GM19035 (cell line): ENCODE data around the gene KCNJ12.
"Not testable (repeated sequence)": the region's sequence is repeated elsewhere in the genome, so short reads cannot be mapped to it uniquely, and the experiment has no call there.

Experiments used
- ATAC-seq: cut with Tn5 transposase; IDR thresholded peaks from one replicate; pipeline ENCODE4 v1.9.1; 2021; ENCODE audit not compliant: unreplicated experiment

Gene KCNJ12

DNA sequence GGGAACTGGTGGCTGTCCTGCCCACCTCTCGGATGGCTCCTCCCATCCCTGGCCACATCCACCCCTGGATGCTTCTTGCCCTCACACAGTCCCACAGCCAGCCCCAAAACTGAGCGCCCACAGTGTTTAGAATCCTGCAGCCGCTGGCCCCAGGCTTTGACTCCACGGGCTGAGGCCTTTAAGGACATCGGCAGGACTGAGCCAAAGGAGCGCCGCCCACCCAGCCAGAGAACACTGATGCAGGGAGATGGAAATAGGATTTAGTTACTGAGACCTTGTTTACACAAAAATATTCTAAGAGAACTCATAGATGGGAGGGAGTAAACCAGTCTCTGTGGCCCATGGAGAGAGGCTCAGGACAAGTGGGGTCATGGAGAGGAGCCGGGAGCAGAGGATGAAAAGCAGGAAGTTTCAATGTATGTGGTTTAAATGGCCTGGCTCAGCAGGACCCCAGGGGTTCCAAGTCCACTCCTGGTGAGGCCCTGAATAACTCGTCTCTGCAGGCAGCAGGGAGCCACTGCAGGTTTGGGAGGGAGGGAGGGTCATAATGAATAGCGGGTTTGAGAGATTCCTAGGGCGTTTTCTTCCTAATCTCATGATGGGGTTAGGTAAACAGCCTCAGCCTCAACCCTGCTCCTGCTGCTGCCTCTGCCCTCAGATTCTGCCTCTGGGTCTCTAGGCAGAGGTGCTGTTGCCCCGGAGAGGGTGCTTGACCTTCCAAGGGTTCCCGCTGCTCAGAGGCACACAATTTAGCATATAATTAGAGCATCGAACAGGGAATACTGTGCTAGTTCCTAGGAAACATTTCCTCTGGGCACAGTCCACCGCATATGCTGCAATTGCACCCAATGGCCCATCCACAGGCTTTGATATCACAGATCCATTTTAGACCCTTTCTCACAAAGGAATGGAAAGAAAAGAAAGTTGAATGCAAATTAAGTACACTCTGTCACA is 61.0 kb downstream of the KCNJ12 start:
- ATAC-seq = not testable (repeated sequence)

DNA sequence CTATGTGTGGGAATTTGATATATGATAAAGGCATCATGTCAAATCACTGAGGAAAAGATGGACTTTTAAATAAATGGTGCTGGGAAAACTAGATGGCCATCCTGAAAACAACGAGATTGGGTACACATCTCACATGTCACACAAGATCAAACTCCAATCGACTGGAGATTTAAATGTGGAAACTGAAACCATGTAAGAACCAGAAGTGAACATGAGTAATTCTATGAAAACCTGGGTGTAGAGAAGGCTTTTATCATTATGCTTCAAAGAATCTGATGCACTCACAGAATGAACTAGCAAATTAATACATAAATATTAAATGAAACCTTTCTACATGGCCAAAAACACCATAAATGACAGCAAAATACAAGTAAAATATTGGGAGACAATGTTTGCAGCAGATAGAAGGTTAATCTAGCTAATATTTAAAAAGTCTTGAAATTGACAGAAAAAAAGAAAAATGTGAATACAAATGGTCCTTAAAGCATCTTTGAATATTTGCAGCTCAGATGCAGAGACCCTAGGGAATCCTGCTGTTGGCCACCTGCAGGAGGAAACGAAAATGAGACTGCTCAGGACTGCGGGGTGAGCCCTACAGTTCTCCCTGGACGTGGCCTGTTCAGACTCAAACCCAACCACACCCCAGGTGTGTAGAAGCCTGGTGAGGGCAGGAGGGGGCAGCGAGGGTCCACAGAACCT is 62.3 kb downstream of the KCNJ12 start:
- ATAC-seq = not testable (repeated sequence)

DNA sequence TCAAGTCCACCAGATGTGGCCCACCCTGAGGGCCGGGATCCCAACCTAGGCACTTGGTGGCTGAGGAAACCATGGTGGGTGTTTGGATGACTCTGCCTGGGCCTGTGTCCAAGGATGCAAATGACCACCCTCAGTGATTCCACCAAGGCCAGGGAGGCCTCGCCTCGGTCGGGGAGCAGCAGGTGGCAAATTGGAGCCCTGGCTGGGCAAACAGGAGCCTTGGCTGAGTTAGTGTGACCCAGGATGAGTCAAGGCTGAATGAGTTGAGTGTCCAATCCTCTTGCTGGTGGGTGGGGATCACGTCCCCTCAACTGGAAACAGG is 62.8 kb downstream of the KCNJ12 start:
- ATAC-seq = not testable (repeated sequence)

DNA sequence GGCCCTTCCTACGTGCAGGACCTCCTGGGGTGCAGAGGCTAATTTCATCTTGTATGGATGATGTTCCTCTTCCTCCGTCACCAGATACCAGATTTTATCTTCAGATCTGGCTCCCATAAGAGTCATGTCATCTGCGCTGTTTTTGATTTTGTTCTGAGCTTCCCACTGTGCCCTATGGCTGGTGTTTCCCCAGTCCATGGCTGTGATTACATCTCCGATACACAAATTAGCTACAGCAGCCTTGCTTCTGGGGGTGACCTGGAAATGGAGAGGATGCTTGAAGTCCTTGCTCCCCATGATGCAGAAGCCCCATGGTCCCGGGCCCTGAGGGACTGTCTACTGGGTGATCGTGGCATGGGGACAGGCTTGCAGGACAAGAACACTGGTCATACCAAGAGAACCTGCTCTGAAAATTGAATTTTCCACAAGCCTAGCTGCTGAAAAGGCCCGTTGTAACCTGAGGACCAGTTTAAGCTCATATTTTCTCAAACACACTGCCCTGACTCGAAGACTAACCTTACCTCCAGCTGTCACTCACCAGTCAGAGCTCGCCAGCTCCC is 69.0 kb downstream of the KCNJ12 start:
- ATAC-seq = no peak

DNA sequence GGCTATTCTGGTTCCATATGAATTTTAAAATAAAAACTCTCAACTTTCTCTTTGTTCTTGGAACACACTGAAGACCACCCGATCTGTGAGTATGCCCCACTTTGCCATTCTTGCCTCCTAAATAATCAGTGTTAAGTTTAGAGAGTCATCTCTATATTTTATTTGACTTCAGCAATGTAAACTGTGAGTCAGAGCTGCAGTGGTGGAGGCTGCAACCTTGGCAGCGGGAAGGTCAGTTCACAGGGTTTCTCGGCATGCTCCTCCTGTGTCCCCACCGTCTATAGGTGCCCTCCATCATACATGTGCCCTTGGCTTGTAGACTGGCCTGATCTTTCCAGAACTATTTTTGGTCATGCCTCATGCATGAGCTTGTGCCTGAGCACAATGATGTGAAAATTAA is 71.4 kb downstream of the KCNJ12 start:
- not testable (repeated sequence) for ATAC-seq

DNA sequence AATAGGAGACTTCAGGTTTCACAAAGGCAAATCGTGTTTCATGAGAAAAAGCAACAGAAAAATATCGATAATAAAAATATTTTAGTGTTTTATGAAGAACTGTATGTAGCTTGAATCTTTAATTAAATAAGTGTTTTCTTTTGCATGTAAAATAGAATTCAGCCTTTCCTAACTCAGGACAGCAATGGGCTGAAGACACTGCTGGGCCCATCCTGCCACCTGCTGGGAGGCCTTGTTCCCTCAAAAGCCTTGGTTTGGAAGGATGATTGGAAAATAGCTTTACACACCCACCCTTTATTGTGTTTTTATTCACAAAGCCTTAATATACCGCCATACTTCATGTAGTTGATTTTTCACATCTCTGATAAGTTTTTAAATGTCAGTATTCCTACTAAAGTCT is 73.7 kb downstream of the KCNJ12 start:
- ATAC-seq = not testable (repeated sequence)

DNA sequence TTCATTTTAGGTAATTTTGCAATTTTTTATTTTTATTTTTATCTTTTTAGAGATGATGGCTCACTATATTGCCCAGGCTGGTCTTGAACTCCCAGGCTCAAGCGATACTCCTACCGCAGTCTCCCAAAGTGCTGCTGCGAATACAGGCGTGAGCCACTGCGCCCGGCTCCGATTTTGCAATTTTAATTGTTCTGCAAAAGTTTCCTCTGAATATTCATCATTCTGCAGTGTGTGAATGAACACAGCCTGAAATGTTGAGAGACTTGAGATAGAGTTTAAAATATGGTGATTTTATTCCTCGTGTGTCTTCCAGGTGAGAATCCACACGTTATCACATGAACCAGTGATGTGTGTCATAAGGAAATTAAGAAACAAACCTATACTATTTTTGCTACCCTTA is 75.8 kb downstream of the KCNJ12 start:
- ATAC-seq = no peak

DNA sequence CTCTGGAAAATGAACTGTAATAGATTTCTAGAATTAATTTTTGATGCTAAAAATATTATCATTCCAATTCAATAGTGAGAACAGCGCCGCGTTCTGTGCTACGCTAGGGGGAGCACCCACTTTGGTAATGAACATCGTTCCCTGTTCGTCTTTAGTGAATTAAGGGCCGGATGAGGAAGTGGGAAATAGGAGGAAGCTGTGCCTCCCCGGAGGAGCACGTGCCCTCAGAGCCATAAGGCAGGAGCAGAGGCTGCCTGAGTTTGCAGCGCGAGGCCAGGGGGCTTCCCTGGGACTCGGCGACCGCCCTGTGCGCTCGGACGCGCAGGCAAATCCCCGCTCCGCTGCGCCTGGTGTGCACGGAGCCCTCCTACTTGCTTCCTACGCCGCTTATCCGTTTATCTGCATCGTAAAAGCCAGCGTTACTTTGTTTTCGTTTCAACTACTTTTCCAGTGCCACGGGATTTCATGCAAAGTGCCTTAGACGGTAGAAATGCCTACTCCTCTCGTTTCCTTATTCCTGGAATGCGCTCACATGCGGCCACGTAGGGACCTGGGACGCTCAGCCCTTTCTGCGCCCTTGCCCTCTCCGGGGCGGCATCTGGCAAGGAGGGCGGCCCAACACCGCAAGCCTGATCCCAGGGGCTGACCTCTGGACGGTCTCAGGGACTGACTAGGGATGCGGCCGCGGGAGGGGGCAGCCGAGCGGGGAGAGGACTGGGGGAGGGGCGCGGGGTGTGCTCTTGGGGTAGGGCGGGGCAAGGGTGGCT is 76.4 kb downstream of the KCNJ12 start:
- ATAC-seq = no peak

DNA sequence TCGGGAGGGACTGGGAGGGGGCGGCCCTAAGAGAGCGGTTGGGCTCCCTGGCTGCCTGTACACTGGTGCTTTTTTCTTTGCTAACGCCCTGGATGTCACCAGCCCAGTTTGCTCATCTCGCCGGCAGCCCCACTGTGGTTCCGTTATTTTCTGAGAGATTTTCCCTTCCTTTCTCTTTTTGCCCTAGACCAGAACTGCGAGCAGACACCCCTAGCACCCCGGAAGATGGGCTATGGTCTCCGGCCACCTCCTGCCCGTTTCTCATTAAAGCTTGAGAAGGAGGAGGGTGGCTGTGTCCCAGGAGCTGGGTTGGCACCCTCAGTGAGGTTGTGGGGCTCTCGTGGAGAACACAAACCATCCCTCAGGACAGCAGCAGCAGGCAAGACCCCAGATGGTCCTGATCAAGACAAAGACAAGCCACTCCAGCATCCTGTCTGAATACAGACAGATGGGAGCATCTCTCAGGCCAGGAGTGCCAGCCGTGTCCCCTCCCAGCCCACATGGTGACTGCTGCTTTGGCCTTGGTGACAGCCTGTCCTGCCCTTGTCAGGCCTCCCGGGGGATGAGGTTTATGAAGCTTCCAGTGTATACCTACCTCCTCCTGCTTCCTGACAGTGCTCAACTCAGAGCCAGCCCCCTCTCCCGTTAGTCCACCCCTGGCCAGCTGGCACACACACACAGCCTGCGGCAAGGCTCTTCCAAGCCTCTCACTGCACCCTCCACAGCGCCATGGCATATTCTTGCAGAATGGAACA is 77.2 kb downstream of the KCNJ12 start:
- no peak for ATAC-seq

DNA sequence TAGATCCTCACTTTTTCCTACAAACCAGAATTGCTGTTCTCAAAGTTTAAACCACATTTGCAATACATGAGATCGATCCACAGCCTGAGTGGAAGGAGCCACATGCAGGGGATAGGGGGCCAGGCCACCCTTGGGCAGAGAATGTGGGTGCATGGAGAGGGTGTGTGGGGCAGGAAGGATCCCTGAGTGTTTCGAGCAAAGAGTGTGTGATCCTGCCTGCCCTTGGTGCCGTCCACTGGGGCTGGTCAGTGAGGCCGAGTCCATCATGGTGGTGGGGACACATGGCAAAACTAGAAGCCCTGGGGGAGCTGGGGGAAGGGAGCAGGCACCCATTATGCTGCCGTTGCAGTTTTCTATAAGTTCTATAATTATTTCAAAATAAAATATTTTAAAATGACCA is 77.8 kb downstream of the KCNJ12 start:
- not testable (repeated sequence) for ATAC-seq

DNA sequence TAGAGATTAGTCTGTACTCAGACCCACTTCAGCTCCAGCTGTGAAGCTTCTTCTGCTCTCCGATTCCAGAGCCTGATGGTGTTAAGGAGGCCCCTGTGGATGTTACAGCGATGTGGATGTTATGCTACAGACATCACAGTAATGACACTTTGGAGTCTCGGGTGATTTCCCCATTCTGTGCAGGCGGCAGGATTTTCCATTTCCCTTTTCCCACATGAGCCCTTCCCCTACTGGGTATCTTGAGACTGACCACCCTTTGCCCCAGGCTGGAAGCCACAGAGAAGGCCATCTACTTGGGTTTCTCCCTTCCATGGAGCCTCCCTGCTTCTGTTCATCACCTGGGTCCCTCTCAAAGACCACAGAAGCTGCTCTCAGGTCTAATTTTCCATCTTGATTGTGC is 78.3 kb downstream of the KCNJ12 start:
- no peak for ATAC-seq

DNA sequence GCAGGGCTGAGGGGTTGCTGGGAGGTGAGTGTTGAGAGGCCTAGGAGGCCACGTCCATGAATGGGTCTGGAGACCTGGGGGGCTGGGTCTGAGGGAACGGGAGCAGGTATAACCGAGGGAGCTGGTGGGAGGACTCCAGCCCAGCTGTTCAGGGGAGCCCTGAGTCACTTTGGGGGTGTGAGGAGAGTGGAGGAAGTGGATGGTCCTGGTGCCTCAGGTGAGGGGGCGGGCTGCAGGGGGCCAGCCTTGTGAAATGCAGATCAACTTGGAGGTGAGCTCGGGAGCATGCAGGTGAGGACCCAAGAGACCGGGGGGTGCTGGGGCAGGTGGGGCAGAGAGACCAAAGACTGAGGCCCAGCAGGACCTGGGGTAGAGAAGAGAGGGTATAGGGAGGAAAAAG is 79.6 kb downstream of the KCNJ12 start:
- ATAC-seq = no peak

DNA sequence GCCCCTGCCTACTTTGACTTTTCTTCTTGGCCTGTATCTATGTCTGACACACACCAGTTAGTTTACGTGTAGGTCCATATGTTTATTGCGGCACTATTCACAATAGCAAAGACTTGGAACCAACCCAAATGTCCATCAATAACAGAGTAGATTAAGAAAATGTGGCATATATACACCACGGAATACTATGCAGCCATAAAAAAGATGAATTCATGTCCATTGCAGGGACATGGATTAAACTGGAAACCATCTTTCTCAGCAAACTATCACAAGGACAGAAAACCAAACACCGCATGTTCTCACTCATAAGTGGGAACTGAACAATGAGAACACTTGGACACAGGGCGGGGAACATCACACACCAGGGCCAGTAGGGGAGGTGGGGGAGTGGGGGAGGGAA is 80.3 kb downstream of the KCNJ12 start:
- not testable (repeated sequence) for ATAC-seq

DNA sequence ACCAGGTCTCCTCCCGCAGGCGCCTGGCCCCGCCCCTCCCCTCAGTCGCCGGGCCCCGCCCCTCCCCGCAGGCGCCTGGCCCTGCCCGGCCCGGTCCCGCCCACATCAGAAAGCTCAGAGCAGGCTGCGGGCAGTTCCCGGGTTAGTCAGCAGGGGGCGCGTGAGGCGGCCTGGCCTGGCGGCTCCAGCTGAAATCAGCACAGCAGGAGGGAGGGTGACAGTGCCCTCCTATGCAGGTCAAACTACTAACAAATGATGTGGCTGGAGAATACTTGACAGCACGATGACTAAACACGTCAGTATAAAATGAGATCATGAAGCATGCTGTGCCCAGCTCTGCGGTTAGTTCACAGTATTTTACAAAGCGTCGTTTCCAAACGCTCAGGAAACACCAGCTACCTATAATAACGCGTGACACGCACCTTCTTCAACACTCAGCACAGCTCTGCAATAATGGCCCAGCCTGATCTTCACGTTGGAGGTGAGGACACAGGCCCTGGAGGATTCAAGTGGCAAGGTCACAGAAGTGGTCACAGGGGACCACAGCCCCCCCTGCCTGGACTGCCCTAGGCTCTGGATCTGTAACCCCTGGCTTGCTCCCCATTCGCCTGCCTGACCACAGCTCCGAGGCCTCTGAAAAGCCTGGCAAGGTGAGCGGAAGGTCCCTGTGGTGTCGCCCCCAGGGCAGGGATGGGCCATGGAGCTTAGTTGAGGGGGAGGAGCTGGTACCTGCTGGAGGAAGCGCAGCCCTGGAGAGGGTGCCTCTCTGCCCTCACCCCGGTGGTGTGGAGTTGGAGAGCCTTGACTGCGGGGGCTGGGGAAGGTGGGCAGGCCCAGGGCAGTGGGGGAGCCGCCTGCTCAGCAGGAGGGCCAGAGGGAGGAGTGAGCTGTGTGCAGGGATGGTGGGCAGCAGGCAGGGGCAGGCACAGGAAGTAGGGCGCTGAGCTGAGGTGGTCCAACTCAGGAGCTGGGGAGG is 81.2 kb downstream of the KCNJ12 start:
- ATAC-seq = peak; percentile 87

DNA sequence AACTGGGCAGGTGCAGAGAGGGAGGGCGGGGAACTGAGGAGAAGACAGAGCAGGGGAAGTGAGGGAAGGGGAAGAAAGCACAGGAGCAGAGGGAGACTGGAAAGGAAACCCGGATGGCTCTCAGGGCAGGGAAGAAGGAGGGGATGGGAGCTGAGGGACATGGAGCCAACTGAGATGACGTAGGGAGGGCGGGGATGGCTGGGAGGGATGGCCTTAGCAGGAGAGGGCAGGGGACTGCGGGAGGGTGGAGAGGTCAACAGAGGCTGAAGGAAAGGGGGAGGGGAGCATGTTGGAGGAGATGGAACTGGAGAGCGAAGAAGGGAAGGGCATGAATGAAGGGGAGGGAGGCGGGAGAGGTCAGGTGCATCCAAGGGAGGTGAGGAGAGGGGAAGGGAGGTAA is 81.9 kb downstream of the KCNJ12 start:
- ATAC-seq = no peak

DNA sequence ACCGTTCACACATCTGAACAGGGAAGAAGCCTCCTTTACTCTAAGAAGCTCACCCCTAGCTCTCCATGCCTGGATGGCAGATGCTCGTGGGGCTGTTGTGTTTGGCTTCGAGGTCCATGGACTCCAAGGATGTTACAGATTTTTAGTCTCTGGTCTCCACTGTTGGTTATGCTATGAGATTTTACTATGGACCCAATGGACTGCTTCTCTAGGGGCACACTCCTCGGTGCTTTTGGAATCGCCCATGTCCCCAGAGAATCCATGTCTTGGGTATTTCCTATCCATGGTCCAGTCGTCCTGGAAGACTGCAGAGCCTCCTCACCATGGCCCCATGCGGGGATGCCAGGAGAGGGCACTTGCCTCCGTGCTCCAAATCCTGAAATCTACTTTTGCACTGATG is 83.4 kb downstream of the KCNJ12 start:
- ATAC-seq = no peak

DNA sequence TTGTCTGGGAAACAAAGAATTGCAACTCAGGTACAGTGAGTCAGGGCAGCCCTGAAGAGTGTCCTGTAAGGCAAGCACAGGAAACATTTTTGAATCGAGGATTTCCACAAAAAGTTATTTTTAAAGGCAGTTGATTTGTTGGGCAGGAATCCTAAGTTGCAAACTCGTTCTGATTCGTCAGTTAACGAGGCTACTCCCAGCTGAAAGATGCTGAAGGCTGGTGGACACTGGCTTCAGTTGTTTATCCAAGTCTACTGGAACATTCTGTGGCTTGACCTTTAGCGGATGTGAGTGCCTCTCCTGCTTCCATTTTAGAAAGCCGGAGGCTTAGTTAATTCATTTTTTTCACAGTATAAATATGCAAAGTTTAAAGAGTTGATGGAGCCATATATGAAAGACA is 84.2 kb downstream of the KCNJ12 start:
- no peak for ATAC-seq

DNA sequence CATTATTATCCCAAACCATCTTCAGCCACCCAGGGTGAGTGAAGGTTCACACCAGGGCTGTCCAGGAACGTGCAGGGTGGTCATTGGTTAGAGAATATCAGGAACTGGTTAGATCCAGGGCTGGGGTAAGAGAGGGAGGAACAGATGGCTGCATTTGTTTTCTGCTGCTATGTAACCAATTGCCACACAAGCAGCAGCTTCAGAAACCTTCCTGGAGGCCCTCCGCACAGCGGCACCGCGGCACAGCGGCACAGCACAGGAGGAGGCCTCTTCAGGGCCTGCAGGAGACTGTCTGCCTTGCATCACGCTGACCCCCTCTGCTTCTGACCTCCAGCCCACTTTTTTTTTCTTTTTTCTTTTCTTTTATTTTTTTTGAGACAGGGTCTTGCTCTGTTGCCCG is 86.1 kb downstream of the KCNJ12 start:
- ATAC-seq = no peak

DNA sequence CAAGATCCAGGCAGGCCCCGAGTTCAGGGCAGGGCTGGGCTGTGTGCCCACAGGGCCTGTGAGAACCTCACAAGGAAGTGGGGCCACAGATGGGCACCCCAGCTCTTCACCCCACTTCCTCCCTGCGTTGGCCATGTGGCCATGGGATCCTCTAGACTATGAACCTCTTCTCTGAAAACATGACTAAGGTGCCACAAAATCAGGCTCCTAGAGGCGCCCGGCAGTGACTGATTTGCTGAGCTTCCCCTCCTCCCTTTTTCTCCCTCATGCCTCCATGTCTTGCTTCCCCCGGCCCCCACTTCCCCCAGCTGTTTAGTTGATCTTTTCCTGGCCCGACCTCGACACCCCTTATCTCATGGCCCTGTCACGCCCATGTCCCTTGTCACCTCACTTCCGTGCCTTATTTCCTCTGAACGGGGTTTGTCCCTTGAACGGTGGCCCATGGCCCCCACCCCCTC is 87.1 kb downstream of the KCNJ12 start:
- ATAC-seq = no peak
